Activated naive CD8-positive, alpha-beta T cell treated with anti-CD3 and anti-CD28 coated beads, Interleukin-2, amount 10 ng/mL, durations not matched to agents 7 days and 5 days (primary cell): Measurements from ENCODE around the gene C4orf33. TPM values are rescaled to one million over a fixed set of nuclear protein-coding genes. Genes with fewer than 3 reads are reported as not detected.
"Not testable (repeated sequence)": the region's sequence is repeated elsewhere in the genome, so short reads cannot be mapped to it uniquely, and the experiment has no call there.

Experiments
- ATAC-seq: fragments of 150-1000 bp; cut with Tn5 transposase; one replicate; pipeline ENCODE4 v1.10.0; 2021; ENCODE audit warnings: low read depth, moderate library complexity
- POLR2A ChIA-PET: fragments of 350-600 bp; sonication (Branson Sonifier 250); formaldehyde crosslinking; loops from one replicate; lab custom pipeline; 2021; ENCODE audit warnings: antibody characterized with exemption; lab: Charles Lee
- DNase-seq: peaks from one replicate; pipeline ENCODE4 v3.0.0; 2021
- H3K27ac Mint-ChIP-seq: one replicate; pipeline ENCODE4 v1.8.0; 2022; ENCODE audit warnings: mild to moderate bottlenecking, mixed read lengths
- H3K27me3 Mint-ChIP-seq: one replicate; pipeline ENCODE4 v1.8.0; 2022; ENCODE audit warnings: mild to moderate bottlenecking, moderate library complexity, mixed read lengths
- H3K36me3 Mint-ChIP-seq: one replicate; pipeline ENCODE4 v1.8.0; 2021; ENCODE audit warnings: mild to moderate bottlenecking, mixed read lengths
- H3K4me1 Mint-ChIP-seq: one replicate; pipeline ENCODE4 v1.8.0; 2021; ENCODE audit warnings: mixed read lengths
- H3K4me3 Mint-ChIP-seq: one replicate; pipeline ENCODE4 v1.8.0; 2022; ENCODE audit warnings: mild to moderate bottlenecking, moderate library complexity, mixed read lengths
- H3K9me3 Mint-ChIP-seq: one replicate; pipeline ENCODE4 v1.8.0; 2021; ENCODE audit warnings: mixed read lengths
- total RNA-seq, 2 experiments: library from RNA; stranded (reverse); gene quantifications; one replicate each; pipeline ENCODE4 v1.2.3, GENCODE V29; 2021

Gene C4orf33
- total RNA-seq, 2 experiments from 2014 or later, result 20.3 to 22.0 TPM

GRCh38 chr4:129094347-129094746 lies 1.6 kb upstream of the C4orf33 start:
- peak overlapping the region; percentile 26 for H3K27ac Mint-ChIP-seq
- no peak for DNase-seq
- no peaks in the 10 kb centered on the region for H3K27me3 Mint-ChIP-seq
- peaks cover 3% of the 10 kb centered on the region for H3K36me3 Mint-ChIP-seq
- no peaks in the 10 kb centered on the region for H3K9me3 Mint-ChIP-seq
- peaks cover 29% of the 10 kb centered on the region for H3K4me1 Mint-ChIP-seq
- no peak overlapping the region for H3K4me3 Mint-ChIP-seq
- no peak for ATAC-seq
- POLR2A ChIA-PET, result interaction anchor here (1.0 to 5.7 kb wide), 6 partner anchors 11 to 1213 kb away, joined by 3 to 80 read pairs (median 6); partner anchors contain the start of genes ABHD18, JADE1, LARP1B and MFSD8

GRCh38 chr4:129098531-129099001 lies 2.6 kb downstream of the C4orf33 start:
- H3K27me3 Mint-ChIP-seq, result no peaks in the 10 kb centered on the region
- no peaks in the 10 kb centered on the region for H3K9me3 Mint-ChIP-seq
- POLR2A ChIA-PET, result no interaction called here
- ATAC-seq (no peak), DNase-seq (no peak)
- peaks cover 5% of the 10 kb centered on the region for H3K36me3 Mint-ChIP-seq
- no peak overlapping the region for H3K4me3 Mint-ChIP-seq
- H3K27ac Mint-ChIP-seq, result no peak overlapping the region
- H3K4me1 Mint-ChIP-seq, result peaks cover 23% of the 10 kb centered on the region

GRCh38 chr4:129109965-129110824 lies 14.2 kb downstream of the C4orf33 start:
- Mint-ChIP-seq H3K36me3 (peaks cover 26% of the 10 kb centered on the region), H3K27me3 (no peaks in the 10 kb centered on the region), H3K27ac (no peak overlapping the region), H3K4me1 (peaks cover 5% of the 10 kb centered on the region), H3K4me3 (no peak overlapping the region), H3K9me3 (no peaks in the 10 kb centered on the region)
- ATAC-seq (no peak), DNase-seq (no peak)
- POLR2A ChIA-PET, result no interaction called here

- ATAC-seq (no peak), DNase-seq (no peak)
- Mint-ChIP-seq H3K9me3 (no peaks in the 10 kb centered on the region), H3K4me3 (no peak overlapping the region), H3K36me3 (peaks cover 28% of the 10 kb centered on the region), H3K4me1 (peaks cover 5% of the 10 kb centered on the region), H3K27me3 (no peaks in the 10 kb centered on the region), H3K27ac (no peak overlapping the region)
- POLR2A ChIA-PET, result no interaction called here
These were observed 15.0 kb downstream of the C4orf33 start for GRCh38 chr4:129110931-129111330.

GRCh38 chr4:129111919-129112318 lies 16.0 kb downstream of the C4orf33 start:
- POLR2A ChIA-PET, result no interaction called here

GRCh38 chr4:129113434-129113833 lies 17.5 kb downstream of the C4orf33 start:
- H3K27me3 Mint-ChIP-seq, result peaks cover under 1% of the 10 kb centered on the region
- DNase-seq (no peak), ATAC-seq (no peak)
- POLR2A ChIA-PET, result no interaction called here
- peaks cover 29% of the 10 kb centered on the region for H3K36me3 Mint-ChIP-seq
- H3K4me1 Mint-ChIP-seq, result peaks cover 5% of the 10 kb centered on the region
- no peak overlapping the region for H3K4me3 Mint-ChIP-seq
- no peak overlapping the region for H3K27ac Mint-ChIP-seq
- no peaks in the 10 kb centered on the region for H3K9me3 Mint-ChIP-seq

More at GRCh38 chr4:129111919-129112318, 16.0 kb downstream of the C4orf33 start:
- peaks cover 5% of the 10 kb centered on the region for H3K4me1 Mint-ChIP-seq
- no peak overlapping the region for H3K4me3 Mint-ChIP-seq
- no peaks in the 10 kb centered on the region for H3K27me3 Mint-ChIP-seq
- no peak overlapping the region for H3K27ac Mint-ChIP-seq
- peaks cover 28% of the 10 kb centered on the region for H3K36me3 Mint-ChIP-seq
- no peaks in the 10 kb centered on the region for H3K9me3 Mint-ChIP-seq
- ATAC-seq, result no peak
- no peak for DNase-seq

- H3K4me3 Mint-ChIP-seq, result no peak overlapping the region
- POLR2A ChIA-PET, result no interaction called here
These were observed 18.0 kb downstream of the C4orf33 start for GRCh38 chr4:129113919-129114318.

GRCh38 chr4:129117705-129118104 lies 21.8 kb downstream of the C4orf33 start:
- DNase-seq (no peak), ATAC-seq (no peak)
- peaks cover 3% of the 10 kb centered on the region for H3K27me3 Mint-ChIP-seq
- no peak overlapping the region for H3K4me3 Mint-ChIP-seq
- H3K9me3 Mint-ChIP-seq, result peaks cover 3% of the 10 kb centered on the region
- no peak overlapping the region for H3K27ac Mint-ChIP-seq
- H3K4me1 Mint-ChIP-seq, result peaks cover 5% of the 10 kb centered on the region
- H3K36me3 Mint-ChIP-seq, result peaks cover 15% of the 10 kb centered on the region
- POLR2A ChIA-PET, result no interaction called here

More at GRCh38 chr4:129113919-129114318, 18.0 kb downstream of the C4orf33 start:
- Mint-ChIP-seq H3K27me3 (peaks cover 3% of the 10 kb centered on the region), H3K27ac (no peak overlapping the region), H3K9me3 (no peaks in the 10 kb centered on the region), H3K4me1 (peaks cover 5% of the 10 kb centered on the region), H3K36me3 (peaks cover 29% of the 10 kb centered on the region)
- ATAC-seq, result no peak
- no peak for DNase-seq

GRCh38 chr4:129126614-129127013 lies 30.7 kb downstream of the C4orf33 start:
- POLR2A ChIA-PET, H3K4me1 Mint-ChIP-seq: not testable (repeated sequence)

GRCh38 chr4:129129143-129129542 lies 33.2 kb downstream of the C4orf33 start:
- H3K4me1 Mint-ChIP-seq, result no peaks in the 10 kb centered on the region
- DNase-seq (no peak), ATAC-seq (no peak)
- no peak overlapping the region for H3K4me3 Mint-ChIP-seq
- H3K27ac Mint-ChIP-seq, result no peak overlapping the region
- peaks cover 2% of the 10 kb centered on the region for H3K36me3 Mint-ChIP-seq
- POLR2A ChIA-PET, result no interaction called here
- H3K9me3 Mint-ChIP-seq, result peaks cover 5% of the 10 kb centered on the region
- H3K27me3 Mint-ChIP-seq, result peaks cover 2% of the 10 kb centered on the region

More at GRCh38 chr4:129126614-129127013, 30.7 kb downstream of the C4orf33 start:
- not testable (repeated sequence) for H3K27me3 Mint-ChIP-seq, H3K4me3 Mint-ChIP-seq, H3K27ac Mint-ChIP-seq, H3K36me3 Mint-ChIP-seq, H3K9me3 Mint-ChIP-seq, DNase-seq, ATAC-seq

GRCh38 chr4:129131343-129131742 lies 35.4 kb downstream of the C4orf33 start:
- H3K4me3 Mint-ChIP-seq, result no peak overlapping the region
- H3K4me1 Mint-ChIP-seq, result no peaks in the 10 kb centered on the region
- POLR2A ChIA-PET, result no interaction called here
- no peaks in the 10 kb centered on the region for H3K36me3 Mint-ChIP-seq
- DNase-seq (no peak), ATAC-seq (no peak)
- peaks cover 5% of the 10 kb centered on the region for H3K27me3 Mint-ChIP-seq
- H3K9me3 Mint-ChIP-seq, result peaks cover 5% of the 10 kb centered on the region
- no peak overlapping the region for H3K27ac Mint-ChIP-seq

GRCh38 chr4:129136433-129136832 lies 40.5 kb downstream of the C4orf33 start:
- peaks cover 12% of the 10 kb centered on the region for H3K27me3 Mint-ChIP-seq
- no peaks in the 10 kb centered on the region for H3K4me1 Mint-ChIP-seq
- no peak overlapping the region for H3K27ac Mint-ChIP-seq
- no peak for ATAC-seq
- DNase-seq, result no peak
- POLR2A ChIA-PET, result no interaction called here
- H3K9me3 Mint-ChIP-seq, result peaks cover 3% of the 10 kb centered on the region
- no peak overlapping the region for H3K4me3 Mint-ChIP-seq
- H3K36me3 Mint-ChIP-seq, result no peaks in the 10 kb centered on the region

GRCh38 chr4:129138810-129139496 lies 43.0 kb downstream of the C4orf33 start:
- H3K4me1 Mint-ChIP-seq, result no peaks in the 10 kb centered on the region
- H3K27me3 Mint-ChIP-seq, result peaks cover 14% of the 10 kb centered on the region
- no peak for DNase-seq
- ATAC-seq, result no peak
- no peak overlapping the region for H3K4me3 Mint-ChIP-seq
- H3K9me3 Mint-ChIP-seq, result no peaks in the 10 kb centered on the region
- POLR2A ChIA-PET, result no interaction called here
- H3K27ac Mint-ChIP-seq, result no peak overlapping the region
- no peaks in the 10 kb centered on the region for H3K36me3 Mint-ChIP-seq
